GM19395 (cell line): Measurements from ENCODE around the gene MTCL3.

Source experiments
- ATAC-seq: cut with Tn5 transposase; IDR thresholded peaks from one replicate; pipeline ENCODE4 v1.9.1; 2021; ENCODE audit warnings: mild to moderate bottlenecking, moderate library complexity; ENCODE audit not compliant: unreplicated experiment

Gene MTCL3

DNA sequence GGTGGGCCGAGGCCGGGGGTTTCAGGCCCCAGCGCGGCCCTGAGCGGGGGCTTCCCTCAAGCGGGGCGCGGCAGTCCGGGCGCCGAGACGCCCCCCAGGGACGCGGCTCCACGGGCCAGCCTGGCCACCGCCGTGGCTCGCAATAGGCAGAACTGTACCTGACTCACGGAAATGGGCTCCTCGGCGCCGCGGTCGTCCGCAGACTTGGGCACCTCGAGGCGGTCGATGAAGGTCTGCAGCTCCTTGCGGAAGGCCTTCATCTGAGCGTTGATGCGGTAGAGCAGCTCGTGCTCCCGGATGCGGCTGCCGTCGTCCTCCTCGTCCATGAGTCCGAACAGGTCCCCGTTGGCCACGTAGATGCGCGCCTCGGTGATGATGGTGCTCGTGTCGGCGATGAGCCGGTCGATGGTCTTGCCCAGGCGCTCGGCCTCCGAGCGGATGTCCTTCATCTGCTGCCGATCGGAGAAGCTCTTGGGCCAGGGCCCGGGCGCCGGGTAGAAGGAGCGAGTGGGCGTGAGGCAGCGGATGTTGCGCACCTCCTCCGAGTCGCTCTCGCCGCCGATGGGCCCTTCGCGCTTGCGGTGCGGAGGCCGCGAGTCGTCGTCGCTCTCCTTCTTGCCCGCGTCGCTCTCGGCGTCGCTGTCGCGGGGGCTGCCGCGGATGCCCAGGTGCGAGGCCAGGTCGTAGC lies 43.9 kb downstream of the MTCL3 start:
- no peak for ATAC-seq

DNA sequence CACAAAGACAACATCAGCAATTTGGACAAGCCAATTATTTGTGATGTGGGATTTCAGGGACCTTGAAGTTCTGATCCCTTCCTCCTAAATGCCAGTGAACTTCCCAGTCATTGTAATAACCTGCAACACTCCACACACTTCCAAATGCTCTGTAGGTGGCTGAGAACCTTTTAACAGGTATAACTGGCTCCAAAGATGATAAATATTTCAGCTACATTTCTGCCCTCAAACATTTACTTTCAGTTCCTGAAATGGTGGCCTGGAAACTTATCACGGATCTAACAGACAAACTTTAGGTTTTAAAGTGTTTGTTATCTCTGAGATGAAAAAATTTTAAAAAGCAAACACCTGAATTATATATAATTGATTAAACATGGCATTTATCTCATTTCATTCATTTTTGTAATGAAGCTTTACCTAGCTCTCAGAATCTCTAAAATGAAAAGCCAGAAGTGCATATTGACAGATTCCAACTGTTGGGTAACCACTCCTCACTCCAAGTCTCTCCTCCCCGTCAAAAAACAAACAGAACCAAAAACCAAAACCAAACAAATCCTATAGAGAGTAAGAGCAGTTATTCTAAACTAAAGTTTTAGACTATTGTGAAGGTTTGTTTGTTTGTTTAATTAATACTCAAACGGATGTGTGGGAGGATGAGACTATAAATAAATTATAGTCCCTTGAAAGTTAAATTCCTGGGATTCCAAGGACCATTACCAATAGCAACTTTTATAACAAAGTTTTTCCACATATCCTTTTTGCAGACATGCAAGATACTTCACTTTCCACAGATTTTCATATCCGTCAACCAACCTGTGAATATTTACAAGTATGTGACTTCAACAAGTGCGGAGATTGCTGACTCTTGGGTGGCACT lies 47.5 kb downstream of the MTCL3 start:
- ATAC-seq = peak; percentile 64

DNA sequence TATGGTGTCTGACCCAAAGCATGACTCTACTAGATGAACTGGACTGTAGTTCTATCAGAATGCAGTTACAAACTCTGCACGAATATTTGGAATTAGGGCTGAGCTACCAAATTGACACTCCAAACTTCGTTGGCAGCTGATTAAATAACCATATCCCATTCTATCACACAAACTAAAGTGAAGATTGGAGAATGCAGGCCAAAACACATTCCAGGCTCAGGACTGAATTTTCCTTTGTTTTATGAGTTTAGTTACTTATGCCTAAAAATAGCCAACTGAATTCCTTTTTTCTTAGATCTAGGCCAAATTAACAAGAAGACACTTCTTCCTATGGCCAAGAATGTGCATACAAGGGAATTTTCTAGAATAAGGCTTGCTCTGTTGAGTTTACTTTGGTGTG lies 50.2 kb downstream of the MTCL3 start:
- ATAC-seq = no peak

DNA sequence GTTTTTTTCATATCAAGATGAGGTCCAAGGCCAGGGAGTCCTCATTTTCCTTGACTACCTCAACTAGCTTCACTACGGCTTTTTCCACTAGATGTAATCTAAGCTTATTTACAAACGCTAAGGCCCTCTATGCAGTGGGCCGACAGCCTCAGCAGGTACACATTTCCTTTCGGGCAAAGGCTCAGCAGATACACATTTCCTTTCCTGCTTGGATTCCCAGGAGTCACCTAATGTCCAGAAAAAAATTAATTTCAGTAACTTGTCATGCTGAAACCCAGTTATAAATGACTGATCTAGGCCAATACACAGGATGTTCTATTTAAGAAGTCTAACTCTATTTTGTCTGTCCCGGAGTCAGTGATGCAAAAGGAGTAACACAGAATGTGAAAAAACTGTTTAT lies 52.7 kb downstream of the MTCL3 start:
- no peak for ATAC-seq

DNA sequence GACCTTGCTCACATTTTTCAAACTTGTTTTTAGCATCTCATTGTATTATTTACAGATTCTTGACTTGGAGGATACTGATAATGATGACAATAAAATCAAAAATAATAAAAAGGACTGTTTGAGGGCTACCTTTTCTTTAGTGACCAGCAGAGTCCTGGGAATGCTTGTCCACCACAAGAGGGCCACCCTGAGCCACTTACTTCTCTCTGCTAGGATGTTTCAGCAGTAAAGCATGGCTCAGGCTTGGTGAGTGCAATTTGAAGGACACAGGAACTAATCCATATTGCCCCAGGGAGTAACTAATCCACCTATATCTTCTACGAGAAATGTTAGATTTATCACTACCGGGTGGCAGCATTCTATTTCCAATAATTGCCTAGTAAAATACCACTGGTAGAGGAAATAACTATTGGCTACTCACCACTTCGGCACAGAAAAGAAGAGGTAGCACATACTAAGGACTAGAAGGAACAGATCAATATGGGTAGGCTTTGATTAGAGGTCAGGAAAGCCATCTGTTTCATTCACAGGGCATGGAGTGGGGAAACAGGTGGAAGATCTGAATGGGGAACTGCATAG lies 54.2 kb downstream of the MTCL3 start:
- peak; percentile 91 for ATAC-seq

DNA sequence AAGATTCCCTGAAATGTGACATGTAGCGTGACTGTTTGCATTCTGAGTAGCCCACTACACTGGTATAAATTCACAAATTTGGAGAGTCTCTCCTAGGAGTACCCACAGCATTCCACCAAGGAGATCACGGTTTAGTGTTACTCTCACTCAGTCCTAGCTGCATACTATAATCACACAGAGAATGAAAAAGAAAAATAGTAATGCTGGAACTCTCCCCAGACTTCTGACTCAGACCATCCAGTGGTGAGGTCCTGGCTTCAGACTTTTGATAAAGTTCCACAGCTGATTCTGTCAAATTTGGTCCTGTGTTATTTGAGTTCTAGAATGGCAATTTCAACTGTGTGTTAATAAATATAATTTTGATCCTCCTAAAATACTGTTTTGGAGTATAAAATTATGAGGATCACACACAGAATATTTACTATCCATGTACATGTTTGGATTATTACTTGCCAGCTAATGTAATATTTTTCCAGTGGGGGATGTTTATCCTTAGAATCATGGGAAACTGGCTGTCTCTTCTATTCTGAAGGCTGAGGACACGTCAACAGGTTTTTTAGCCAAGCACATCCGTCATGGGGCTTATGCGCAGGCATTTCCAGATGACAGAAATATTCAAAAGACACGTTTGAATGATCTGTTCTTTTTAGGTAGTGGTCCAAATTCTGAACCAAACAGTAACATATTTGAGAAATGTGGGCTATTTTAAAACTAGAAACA lies 54.8 kb downstream of the MTCL3 start:
- no peak for ATAC-seq

DNA sequence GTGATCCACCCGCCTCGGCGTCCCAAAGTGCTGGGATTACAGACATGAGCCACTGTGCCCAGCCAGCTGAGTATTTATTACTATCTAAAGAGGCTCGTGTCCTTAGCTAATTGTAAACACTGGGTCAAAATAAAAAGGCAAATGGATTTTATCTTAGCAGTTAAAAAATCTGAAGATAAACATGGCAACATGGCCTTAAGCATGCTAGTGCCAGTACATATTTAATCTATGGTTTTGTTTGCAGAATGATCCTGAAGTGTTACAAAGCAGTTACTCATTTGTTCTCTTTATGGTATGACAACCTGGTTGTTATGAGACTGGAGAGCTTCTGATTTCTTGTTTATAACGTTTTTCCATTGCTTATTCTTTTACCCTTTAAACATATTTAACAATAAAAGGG lies 56.1 kb downstream of the MTCL3 start:
- ATAC-seq = no peak

DNA sequence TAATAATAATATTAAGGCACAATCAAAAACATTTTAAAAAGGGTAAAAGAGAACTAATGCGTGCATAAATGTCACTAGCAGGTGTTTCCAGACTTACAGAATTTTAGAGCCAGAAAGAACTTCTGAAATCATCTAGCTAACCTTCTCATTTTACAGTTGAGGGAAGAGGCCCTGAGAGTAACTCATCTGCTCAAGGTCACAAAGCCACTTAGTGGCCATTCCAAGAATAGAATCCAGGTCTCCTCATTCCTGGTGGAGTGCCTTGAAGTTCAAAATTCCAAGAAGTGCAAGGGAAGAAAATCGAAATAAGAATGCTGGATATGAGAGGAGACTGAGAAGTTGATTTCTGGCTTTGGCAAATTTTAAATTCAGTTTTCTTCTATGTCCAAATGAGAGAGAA lies 56.8 kb downstream of the MTCL3 start:
- no peak for ATAC-seq

DNA sequence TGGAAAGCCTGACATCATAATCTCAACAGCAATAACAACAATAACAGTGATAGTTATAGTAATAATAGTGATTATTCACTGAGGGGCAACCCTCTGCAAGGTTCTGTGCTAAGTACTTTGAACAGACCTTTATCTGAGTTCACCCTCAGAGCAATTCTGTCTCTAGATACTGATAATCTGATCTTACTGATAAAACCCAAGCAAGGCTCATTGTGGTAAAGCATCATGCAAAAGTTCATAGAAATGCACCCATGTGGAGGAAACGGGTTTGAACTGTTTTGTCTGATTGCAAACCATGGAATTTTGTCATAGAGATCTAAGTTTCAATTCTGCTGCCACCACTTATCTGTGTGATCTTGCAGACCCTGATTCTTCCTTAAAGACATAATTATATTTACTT lies 58.7 kb downstream of the MTCL3 start:
- ATAC-seq = no peak

DNA sequence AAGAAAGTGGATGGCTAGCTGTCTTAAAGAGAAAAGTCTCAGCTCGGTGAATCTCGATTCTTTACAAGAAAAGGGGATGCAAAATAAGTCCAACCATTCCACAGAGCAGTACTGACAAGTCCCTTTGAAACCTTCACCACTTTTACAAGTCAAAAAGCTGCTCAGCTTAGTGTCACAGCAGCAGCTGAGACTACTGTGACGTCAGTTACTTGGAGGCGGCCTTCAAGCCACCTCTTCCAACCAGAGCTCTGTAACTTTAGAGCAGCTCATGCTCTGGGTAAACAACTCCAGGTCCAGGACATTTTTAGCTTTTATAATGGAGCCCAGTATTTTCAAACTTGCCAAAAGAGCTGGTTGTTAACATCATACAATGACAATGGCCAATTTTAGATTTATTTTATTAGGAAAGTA lies 59.9 kb downstream of the MTCL3 start, which contains the start of gene KIAA0408:
TSS of gene KIAA0408 (minus strand) at position 159 of the 411 bp plus-strand sequence. CDS start 5,408 bp downstream, outside the sequence.
- no peak for ATAC-seq

DNA sequence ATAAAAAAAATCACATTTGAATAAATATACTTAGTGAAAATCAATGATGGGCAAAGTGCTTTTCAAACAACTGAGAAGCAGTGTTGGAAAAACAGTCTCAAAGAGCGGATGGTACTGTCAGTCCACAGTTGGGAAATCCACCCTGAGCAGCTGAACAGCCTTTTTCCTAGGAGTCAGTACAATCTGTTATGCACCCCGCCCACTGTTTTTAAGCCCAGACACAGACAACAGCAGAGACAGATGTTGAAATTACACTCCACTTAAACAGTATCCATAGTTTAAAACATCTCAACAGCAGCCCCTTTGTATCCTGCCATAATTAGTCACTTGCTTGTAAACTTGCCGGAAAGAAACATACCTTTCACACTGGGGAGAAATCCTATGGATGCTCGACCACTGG lies 60.3 kb downstream of the MTCL3 start:
- ATAC-seq = no peak

DNA sequence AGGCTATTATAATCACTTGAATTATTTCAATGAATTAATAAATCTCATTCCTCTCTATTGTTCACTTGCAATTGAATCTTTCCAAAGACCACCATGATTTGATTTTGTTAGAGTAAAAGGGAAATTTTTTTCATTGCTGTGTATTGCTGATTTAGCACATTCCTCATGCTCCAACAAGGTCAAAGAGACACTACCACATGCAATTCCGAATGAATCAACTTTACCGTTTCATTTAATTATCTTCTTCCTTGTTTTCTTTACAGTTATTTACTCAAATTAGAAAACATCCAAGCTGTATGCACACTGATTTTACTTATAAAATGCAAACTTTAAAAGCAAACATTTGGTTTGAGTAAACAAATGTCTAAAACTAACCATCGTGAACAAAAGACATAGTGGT lies 60.9 kb downstream of the MTCL3 start:
- ATAC-seq = no peak

DNA sequence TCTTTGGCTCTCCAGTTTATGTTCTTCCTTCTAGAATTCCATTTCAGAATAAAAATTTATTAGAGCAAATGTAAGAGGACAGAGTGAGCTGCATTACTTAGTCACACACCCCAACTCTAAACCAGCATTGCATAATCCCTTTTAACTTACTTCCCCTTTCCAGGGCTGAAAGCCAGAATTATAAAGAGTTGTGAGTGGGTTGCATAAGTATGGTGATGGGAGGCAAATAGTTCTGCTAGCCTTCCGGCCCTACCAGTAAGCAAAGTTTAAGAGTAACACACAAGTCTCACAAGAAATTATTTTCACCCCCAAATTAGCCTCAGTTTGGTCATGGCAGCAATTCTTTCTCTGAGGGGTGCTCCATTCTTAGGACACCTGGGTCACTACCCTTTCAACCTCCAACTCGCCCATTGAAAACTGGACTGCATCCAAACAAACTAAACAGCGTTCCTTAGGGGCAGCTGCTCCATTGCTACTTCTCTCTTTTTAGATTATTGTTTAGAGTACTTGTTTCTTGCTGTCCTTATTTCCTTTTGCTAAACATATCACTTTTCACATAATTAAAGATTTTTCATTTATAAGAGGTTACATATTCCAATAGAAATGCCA lies 61.6 kb downstream of the MTCL3 start:
- ATAC-seq = no peak

DNA sequence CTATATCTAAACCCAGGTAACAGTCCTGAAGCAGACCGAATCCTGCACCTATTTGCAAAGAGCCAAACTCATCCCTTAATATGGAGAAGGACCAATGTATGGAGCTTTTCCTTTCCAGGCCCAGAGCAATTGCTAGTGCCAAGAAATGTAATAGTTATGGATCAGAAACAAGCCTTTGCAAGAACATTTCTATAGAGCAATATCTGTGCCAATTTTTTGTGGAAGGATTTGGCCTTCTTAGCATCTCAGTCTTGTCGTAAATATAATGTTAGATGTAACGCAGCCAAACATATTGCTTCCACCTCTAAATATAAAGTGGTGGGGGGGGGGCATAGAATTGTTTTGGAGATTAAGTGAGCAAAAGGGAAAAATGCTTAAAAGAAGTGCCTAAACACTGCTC lies 62.7 kb downstream of the MTCL3 start:
- ATAC-seq = no peak

DNA sequence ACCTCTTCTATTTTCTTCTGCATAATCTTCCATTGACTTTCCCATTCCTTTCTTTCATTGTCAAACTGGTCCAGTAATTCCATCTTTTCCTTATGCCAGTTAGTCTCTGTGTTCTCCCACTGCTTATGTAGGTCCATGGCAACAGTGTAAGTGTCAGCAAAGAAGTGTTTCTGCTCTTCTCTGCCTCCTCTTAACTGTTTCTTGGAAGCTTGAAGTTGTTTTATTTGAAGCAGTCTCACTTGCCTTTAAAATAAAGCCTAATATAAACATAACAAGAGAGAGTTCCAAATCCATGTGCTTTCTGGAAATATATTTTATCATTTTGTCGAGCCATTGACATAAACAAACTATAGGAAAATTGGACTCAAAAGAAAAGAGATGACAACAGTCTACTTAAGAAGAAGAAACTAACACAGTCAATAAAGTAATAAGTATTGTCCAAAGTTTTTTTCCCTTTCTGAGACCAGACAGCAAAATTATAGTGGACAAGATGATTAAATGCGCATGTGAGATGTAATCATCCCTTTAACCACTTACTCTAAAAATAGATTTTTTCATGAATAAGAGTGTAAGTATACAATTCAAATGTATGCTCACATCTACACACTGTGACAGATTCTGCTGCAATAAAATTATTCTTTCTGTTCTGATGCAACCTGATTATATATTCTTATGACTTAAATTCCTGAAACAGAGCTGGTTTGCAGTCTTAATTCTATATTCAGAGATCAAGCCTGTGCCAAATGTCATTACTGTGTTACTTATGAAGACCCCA lies 65.1 kb downstream of the MTCL3 start:
- no peak for ATAC-seq

DNA sequence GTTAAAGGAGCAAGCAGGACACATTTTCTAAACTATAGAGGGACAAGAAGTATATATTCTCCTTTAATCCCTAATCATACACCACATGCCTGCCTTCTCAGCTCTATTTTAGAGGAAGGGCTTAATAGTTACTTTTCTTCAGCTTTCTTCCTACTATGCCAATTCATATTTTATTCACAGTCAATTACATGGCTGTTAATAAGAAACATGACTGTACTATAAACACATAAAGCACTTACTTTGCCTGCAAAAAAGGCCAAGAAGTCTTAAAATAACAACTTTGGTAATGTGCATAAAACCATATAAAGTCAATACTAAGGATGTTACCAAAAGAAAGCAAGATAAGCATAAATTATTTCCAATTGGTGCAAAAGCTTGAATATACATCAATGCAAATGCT lies 66.3 kb downstream of the MTCL3 start:
- no peak for ATAC-seq

DNA sequence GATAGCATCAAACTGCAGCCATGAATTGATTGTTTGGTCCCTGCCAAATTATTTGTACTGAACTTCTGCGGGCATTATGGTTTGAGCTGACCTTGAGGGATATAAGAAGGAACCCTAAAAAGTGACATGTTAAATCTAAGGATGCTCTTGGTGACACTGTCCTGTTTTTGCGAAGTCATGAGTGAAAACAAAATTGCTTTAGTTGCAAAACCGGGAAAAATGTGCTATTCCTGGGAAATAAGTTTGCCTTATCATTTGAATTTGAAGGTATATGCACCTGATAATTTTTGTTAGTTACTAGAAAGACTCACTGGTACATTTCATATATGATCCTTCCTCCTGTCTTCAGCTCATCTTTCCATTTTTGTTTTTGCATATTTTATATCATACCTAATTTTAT lies 67.7 kb downstream of the MTCL3 start:
- no peak for ATAC-seq

DNA sequence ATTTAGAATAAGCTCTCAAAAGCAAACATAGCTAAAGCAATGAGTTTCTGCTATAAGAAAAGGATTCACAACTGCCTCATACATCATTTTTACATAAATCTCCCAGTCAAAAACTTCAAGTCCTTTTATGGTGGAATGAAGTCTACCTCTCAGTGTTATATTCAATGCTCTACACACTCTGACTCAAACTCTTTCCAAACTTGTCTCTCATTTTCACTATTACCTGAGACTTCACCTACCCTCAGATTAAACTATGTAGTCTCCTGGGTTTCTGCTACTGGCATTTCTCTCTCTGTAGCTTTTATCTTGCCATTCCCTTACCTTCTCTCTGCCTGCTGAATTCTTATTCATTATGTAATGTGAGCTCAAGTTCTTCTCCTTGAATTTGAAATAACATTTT lies 71.4 kb downstream of the MTCL3 start:
- ATAC-seq = no peak

DNA sequence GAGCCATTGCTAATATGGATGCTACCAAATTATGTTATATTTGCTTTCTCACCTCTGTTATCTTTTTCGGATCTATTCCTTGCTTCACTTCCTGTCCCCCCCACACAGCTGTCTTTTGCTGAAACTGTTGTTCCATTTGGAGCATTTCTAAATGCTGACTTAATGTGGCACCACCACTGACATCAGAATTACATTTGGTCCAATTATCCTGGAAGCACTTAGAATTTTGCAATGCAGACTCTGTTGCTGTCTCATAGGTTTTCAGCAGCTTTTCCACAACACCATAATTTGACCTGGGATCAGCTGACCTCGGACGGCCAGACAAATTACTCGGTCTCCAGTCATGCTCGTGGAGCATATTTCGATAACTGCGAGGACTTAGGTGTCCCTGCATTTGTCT lies 72.8 kb downstream of the MTCL3 start:
- ATAC-seq = no peak

DNA sequence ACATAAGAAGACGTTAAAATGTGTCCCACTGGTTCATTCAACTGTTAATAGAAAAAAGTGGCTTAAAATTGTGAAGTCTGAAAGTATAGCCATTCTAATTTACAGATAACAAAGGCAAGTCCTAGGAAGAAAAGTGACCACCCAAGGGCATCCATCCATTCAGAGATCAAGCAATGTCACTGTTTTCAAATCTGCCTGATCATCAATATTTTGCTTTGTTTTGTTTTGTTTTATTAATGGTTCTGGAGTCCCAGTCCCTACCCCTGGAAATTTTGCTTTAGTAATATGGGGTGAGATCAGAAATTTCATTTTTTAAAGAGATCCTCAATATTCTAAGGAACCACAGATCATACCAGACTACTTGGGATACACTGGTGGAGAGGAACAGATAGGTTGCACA lies 77.3 kb downstream of the MTCL3 start:
- ATAC-seq = no peak
